C4-2B (cell line): ENCODE data around the gene IQSEC2.

Source experiments
- H3K27ac ChIP-seq: fragments of 450-650 bp; 2 replicates; pipeline ENCODE4 v1.5.1; 2017
- ZFX ChIP-seq: fragments of 450-650 bp; IDR thresholded peaks from 2 replicates; pipeline ENCODE4 v1.6.1; 2017
- TF ChIP-seq, protein P1 (sequence below): fragments of 450-650 bp; conservative IDR thresholded peaks from 2 replicates; pipeline ENCODE4 v1.5.1; 2017; ENCODE audit warnings: mild to moderate bottlenecking

The IQSEC2 gene

DNA sequence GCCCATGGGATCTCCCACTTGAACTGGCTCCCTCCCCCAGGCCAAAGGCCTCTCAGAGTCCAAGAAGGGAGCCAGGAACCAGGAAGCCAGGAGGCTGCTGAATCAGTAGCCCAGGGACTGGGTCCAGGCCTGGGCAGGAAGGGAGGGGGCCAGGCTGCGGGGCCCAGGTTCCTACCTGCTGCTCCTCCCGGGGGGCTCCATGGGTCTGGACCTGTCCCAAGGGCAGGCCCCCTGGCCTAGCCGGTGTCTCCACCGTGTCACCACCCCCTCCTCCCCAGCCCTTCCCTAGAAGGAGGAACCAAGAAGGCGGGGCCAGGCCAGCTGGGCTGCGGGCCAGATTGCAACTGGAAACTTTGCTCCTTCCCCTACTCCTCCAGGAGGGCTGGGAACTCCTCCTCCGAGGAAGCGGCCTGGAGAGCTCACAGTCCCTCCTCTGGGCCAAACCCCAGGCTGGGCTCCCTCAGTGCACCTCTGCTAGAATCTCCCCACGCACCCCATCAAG, at the start of gene IQSEC2:
Gene IQSEC2, minus strand, starts transcription at position 264 of the 502 bp plus-strand sequence.
- peak; percentile 45 for TF ChIP-seq ZFX
- TF ChIP-seq, protein P1, sequence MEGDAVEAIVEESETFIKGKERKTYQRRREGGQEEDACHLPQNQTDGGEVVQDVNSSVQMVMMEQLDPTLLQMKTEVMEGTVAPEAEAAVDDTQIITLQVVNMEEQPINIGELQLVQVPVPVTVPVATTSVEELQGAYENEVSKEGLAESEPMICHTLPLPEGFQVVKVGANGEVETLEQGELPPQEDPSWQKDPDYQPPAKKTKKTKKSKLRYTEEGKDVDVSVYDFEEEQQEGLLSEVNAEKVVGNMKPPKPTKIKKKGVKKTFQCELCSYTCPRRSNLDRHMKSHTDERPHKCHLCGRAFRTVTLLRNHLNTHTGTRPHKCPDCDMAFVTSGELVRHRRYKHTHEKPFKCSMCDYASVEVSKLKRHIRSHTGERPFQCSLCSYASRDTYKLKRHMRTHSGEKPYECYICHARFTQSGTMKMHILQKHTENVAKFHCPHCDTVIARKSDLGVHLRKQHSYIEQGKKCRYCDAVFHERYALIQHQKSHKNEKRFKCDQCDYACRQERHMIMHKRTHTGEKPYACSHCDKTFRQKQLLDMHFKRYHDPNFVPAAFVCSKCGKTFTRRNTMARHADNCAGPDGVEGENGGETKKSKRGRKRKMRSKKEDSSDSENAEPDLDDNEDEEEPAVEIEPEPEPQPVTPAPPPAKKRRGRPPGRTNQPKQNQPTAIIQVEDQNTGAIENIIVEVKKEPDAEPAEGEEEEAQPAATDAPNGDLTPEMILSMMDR = no peak
- H3K27ac ChIP-seq = peak within 1 kb of the TSS; percentile 93

DNA sequence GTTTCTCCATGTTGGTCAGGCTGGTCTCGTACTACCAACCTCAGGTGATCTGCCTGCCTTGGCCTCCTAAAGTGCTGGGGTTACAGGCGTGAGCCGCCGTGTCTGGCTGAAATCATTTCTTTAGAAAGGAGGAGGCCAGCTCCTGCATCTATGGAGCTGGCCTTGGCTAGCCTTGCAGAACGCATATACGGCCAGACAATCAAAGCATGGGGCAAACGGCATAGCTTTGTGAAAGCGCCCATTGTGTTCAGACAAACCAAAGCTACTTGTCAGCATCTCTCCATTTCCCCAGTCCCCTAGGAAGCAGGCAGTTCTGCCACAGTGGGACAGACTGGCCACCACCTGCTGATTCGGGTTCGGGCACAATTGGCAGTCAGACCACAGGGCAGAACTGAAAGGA, 48.9 kb upstream of the IQSEC2 start:
- H3K27ac ChIP-seq = no peak overlapping the region
- no peak for TF ChIP-seq ZFX
- TF ChIP-seq, protein P1 = no peak

DNA sequence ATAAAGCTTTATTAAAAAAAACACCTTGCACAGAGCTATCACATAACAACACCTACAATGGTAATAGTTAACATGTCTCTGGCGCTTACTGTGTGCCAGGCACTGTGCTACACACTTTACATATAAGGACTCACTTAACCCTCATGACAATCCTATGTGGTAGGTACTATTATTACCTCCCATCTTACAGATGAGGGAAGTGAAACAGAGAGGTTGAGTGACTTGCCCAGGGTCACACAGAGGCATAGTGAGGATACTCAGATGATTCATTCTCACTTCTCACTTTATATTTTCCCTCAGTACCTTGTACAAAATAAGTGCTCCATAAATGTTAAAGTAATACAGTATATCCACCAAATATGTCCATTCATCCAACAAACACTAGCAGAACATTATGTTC, 43.4 kb upstream of the IQSEC2 start:
- no peak overlapping the region for H3K27ac ChIP-seq
- TF ChIP-seq, protein P1 = no peak

DNA sequence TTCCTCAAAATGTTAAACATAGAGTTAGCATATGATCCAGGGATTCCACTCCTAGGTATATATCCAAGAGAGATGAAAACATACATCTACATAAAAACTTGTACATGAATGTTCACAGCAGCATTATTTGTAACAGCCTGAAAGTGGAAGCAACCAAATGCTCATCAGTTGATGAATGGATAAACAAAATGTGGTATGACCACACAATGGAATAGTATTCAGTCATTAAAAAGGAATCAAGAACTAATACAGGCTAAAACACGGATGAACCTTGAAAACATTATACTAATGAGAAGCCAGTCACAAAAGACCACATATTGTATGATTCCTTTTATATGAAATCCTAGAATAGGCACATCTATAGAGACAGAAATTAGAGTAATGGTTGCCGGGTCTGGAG, 42.7 kb upstream of the IQSEC2 start:
- no peak overlapping the region for H3K27ac ChIP-seq
- TF ChIP-seq, protein P1 = no peak
- TF ChIP-seq ZFX = no peak

DNA sequence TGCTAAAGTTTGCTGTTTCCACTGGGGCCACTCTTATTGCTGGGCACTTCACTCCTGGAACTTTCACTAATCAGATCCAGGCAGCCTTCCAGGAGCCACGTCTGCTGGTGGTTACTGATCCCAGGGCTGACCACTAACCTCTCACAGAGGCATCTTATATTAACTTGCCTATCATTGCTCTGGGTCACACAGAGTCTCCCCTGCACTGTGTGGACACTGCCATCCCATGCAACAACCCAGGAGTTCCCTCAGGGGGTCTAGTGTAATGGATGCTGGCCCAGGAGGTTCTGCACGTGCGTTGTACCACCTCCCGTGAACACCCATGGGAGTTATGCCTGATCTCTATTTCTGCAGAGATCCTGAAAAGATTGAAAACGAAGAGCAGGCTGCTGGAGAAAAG, 41.8 kb upstream of the IQSEC2 start:
- no peak for TF ChIP-seq ZFX
- TF ChIP-seq, protein P1 = no peak
- H3K27ac ChIP-seq = no peak overlapping the region

DNA sequence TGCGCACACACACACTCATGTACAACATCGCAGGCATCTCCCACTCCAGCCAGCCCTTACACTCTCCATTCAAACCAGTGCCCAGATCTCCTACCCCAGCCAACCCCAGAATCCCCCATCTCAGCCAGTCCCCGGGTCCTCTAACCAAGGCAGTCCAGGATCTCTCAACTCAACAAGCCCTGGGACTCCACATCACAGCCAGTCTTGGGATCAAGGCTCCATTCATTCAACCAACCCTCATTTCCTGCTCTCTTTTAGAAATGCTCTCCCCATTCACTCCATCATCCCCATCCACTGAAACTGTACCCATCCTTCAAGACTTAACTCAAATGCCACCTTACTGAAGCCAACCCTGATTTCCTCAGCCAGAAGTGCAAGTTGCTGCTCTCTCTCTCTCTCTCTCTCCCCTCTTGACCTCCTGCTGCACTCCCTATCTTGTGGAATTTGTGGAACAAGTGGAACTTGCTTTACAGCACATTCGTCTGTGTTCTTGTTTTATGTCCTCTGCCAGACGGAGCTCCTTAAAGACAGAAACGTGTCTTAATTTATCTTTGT, 40.6 kb upstream of the IQSEC2 start:
- TF ChIP-seq, protein P1 = no peak
- TF ChIP-seq ZFX = no peak
- H3K27ac ChIP-seq = no peak overlapping the region

DNA sequence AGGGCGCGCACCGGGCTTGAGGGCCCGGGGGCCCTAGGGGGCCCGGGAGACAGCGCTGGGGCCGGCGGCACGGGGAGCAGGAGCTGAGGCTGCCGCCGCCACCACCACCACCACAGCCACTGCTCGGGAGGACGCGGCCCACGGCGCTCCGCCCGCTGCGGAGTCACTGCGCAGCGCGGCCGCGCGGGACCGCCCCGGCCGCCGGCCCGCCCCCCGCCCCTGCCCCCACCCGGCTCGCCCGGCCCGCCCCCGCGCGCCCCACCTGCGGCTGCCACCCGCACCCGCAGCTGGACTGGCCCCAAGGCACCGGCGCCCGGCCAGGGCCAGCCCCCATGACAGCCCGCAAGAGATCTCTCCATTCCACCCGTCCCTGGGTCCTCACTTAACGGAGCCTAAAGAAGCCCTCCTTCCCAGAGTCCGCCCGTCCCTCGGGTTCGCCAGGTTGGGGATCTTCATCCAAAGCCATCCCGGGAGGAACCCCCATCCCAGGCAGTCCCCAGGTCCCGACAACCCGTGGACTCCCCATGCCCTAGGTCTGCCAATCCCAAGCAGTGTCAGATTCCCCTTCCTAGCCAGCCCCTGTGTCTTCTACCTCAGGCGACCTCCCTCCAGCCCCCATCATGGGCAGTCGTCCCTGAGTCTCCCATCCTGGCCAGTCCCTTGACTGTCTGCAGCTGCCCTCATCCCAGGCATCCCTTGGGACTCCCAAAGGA, 40.0 kb upstream of the IQSEC2 start:
- peak overlapping the region; percentile 33; the same call in 1 of the 2 replicates for H3K27ac ChIP-seq
- TF ChIP-seq, protein P1 = no peak
- no peak for TF ChIP-seq ZFX
